ENCODE data around the gene SLC25A39. TPM values are rescaled to one million over a fixed set of nuclear protein-coding genes. Genes with fewer than 3 reads are reported as not detected.
A peak's percentile ranks its signal among the peaks of the same experiment; 100 is the strongest.

The SLC25A39 gene
- total and polyA plus RNA-seq, 2 experiments from 2014 or later: 92.7 to 179 TPM

DNA sequence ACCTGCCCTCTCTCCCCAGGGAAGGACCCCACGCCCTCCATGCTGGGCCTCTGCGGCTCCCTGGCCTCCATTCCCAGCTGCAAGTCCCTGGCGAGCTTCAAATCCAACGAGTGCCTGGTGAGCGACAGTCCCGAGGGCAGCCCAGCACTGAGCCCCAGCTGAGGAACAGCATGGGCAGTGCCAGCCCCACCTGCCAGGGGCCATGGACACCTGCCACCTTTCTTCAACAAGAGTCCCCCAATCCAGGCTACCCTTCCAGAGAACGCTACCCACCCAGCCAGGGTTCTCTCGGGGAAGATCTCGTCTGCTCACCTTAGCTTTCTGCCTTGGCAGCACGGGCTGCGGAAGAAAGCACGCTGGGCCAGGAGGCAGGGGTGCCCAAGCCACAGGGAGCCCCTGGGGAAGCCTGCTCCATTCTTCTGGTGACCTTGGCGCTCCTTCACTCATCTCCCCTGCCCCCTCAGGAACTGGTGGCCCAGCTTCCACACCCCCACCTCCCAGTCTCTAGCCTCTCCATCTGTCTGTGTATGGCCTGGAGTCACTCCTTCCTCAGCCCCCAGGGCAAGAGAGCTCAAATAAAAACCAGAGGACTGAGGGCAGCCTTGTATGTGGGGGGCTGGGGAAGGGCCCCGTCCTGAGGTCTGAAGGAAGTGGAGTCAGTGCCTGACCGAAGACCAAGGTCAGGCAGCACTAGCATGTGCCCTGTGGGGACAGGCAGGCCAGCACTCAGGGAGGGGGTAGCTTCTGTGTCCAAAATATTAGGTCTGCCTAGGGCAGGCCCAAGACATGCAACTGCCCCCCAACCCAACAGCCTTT lies 6.3 kb downstream of the SLC25A39 start:
- TF ChIP-seq, protein P1, sequence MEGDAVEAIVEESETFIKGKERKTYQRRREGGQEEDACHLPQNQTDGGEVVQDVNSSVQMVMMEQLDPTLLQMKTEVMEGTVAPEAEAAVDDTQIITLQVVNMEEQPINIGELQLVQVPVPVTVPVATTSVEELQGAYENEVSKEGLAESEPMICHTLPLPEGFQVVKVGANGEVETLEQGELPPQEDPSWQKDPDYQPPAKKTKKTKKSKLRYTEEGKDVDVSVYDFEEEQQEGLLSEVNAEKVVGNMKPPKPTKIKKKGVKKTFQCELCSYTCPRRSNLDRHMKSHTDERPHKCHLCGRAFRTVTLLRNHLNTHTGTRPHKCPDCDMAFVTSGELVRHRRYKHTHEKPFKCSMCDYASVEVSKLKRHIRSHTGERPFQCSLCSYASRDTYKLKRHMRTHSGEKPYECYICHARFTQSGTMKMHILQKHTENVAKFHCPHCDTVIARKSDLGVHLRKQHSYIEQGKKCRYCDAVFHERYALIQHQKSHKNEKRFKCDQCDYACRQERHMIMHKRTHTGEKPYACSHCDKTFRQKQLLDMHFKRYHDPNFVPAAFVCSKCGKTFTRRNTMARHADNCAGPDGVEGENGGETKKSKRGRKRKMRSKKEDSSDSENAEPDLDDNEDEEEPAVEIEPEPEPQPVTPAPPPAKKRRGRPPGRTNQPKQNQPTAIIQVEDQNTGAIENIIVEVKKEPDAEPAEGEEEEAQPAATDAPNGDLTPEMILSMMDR (IDR thresholded peaks at IDR 0.05; ENCODE audit: poor library complexity): no peak
- TF ChIP-seq EZH2 (IDR thresholded peaks at IDR 0.05; ENCODE audit: borderline replicate concordance) (no peak), EZH2phosphoT487 (IDR thresholded peaks at IDR 0.05; ENCODE audit: low read depth, severe bottlenecking, unreplicated experiment) (no peak)
- H3K27ac ChIP-seq: no peak overlapping the region
- no peaks in the 10 kb centered on the region for H3K36me3 ChIP-seq (replicated peaks; ENCODE audit: insufficient read depth, low read depth)
- WGBS (ENCODE audit: low lambda C conversion rate, missing lambda C conversion rate): 93% methylated on average over 15 of the region's 15 CpGs
- DNase-seq (ENCODE audit: low spot score): no peak
- H3K27me3 ChIP-seq: peaks cover 40% of the 10 kb centered on the region
- no peaks in the 10 kb centered on the region for H4K20me1 ChIP-seq (ENCODE audit: insufficient read depth, poor library complexity, severe bottlenecking)
- peaks cover under 1% of the 10 kb centered on the region for H3K79me2 ChIP-seq
- no peak overlapping the region for H2AFZ ChIP-seq
- no peaks in the 10 kb centered on the region for H3K9me3 ChIP-seq (ENCODE audit: low read depth)
- H3K9me2 ChIP-seq (replicated peaks; ENCODE audit: insufficient read depth): no peaks in the 10 kb centered on the region
- H3K4me3 ChIP-seq: no peak overlapping the region
- H3K4me2 ChIP-seq: no peak overlapping the region
- H3K4me1 ChIP-seq (ENCODE audit: insufficient read depth): peaks cover 3% of the 10 kb centered on the region

DNA sequence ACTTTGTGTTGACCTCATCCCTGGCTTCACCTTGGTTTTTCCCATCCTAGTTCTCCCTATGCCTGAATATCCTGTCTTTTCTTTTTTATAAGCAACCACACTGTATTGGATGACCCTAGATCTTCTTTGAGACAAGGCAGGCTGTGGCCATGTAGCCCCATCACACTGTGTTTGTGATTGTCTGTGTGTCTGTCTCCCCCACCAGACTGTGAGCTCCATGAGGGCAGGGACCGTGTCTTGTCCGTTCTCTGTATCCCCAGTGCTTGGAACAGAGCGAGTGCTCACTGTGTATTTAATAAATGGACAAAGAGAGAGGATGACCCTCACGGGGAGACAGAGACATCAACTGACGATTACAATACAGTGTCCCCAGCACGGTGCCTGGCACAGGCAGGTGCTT lies 7.1 kb downstream of the SLC25A39 start:
- H3K79me2 ChIP-seq: no peaks in the 10 kb centered on the region
- H3K9me2 ChIP-seq (replicated peaks; ENCODE audit: insufficient read depth): no peaks in the 10 kb centered on the region
- WGBS (ENCODE audit: low lambda C conversion rate, missing lambda C conversion rate): 96% methylated on average over 6 of the region's 6 CpGs
- H3K9me3 ChIP-seq (ENCODE audit: low read depth): no peaks in the 10 kb centered on the region
- H3K27ac ChIP-seq: no peak overlapping the region
- H3K4me2 ChIP-seq: no peak overlapping the region
- no peak for TF ChIP-seq EZH2 (IDR thresholded peaks at IDR 0.05; ENCODE audit: borderline replicate concordance)
- no peak for TF ChIP-seq EZH2phosphoT487 (IDR thresholded peaks at IDR 0.05; ENCODE audit: low read depth, severe bottlenecking, unreplicated experiment)
- TF ChIP-seq, protein P1 (IDR thresholded peaks at IDR 0.05; ENCODE audit: poor library complexity): no peak
- no peak for DNase-seq (ENCODE audit: low spot score)
- peaks cover 3% of the 10 kb centered on the region for H3K4me1 ChIP-seq (ENCODE audit: insufficient read depth)
- peaks cover 44% of the 10 kb centered on the region for H3K27me3 ChIP-seq
- H3K4me3 ChIP-seq: no peak overlapping the region
- H3K36me3 ChIP-seq (replicated peaks; ENCODE audit: insufficient read depth, low read depth): no peaks in the 10 kb centered on the region
- no peaks in the 10 kb centered on the region for H4K20me1 ChIP-seq (ENCODE audit: insufficient read depth, poor library complexity, severe bottlenecking)
- no peak overlapping the region for H2AFZ ChIP-seq

DNA sequence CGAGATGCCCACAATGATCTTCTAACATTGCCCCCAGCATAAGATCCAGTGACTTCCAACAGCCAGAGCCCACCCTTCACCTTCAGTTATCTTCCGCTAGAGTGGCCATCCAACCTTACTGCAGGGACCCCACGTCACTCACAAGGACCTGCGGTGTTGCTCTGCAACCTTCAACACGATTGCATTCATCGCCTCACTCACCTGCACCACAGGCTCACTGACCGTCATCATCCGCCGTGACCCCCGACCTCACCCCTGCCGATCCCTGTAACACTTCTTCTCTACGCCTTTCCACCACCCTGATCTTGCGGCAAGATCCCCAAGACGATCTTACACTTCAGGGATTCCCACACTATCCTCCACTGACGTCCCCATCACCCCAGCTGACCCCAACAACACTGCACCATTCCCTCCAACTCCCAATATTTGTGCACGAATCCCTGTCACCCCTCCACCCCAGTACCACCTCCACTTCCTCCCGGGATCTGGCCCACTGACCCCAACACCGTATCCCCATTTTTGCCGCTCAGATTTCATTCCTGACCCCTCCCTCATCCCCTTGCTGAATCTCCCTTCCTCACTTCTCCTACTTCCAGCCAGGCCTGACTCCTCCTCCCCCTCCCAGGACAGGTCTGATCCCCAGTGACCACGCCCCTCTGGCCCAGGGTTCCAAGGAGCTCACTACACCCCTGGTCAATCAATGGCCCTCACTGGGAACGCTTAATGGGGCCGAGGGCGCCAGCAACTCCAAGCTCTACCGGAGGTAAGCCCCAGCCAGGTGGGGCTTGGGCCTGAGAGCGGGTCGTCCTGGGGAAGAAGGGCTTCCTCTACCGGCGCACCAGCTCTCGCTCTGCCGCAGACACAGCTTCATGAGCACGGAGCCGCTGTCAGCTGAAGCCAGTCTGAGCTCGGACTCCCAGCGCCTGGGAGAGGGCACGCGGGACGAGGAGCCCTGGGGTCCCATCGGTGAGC lies 8.6 kb downstream of the SLC25A39 start:
- H3K27me3 ChIP-seq: peaks cover 44% of the 10 kb centered on the region
- no peak overlapping the region for H3K27ac ChIP-seq
- no peaks in the 10 kb centered on the region for H4K20me1 ChIP-seq (ENCODE audit: insufficient read depth, poor library complexity, severe bottlenecking)
- no peaks in the 10 kb centered on the region for H3K9me2 ChIP-seq (replicated peaks; ENCODE audit: insufficient read depth)
- TF ChIP-seq EZH2phosphoT487 (IDR thresholded peaks at IDR 0.05; ENCODE audit: low read depth, severe bottlenecking, unreplicated experiment): no peak
- peak; percentile 47 for TF ChIP-seq EZH2 (IDR thresholded peaks at IDR 0.05; ENCODE audit: borderline replicate concordance)
- TF ChIP-seq, protein P1 (IDR thresholded peaks at IDR 0.05; ENCODE audit: poor library complexity): no peak
- WGBS (ENCODE audit: low lambda C conversion rate, missing lambda C conversion rate): 6% methylated on average over 37 of the region's 38 CpGs
- no peaks in the 10 kb centered on the region for H3K9me3 ChIP-seq (ENCODE audit: low read depth)
- peaks cover 3% of the 10 kb centered on the region for H3K4me1 ChIP-seq (ENCODE audit: insufficient read depth)
- H3K4me3 ChIP-seq: no peak overlapping the region
- peak overlapping the region; percentile 87 for H3K4me2 ChIP-seq
- no peaks in the 10 kb centered on the region for H3K36me3 ChIP-seq (replicated peaks; ENCODE audit: insufficient read depth, low read depth)
- H2AFZ ChIP-seq: no peak overlapping the region
- no peak for DNase-seq (ENCODE audit: low spot score)
- no peaks in the 10 kb centered on the region for H3K79me2 ChIP-seq
